ENCODE data around the gene TRABD2B. TPM values are rescaled to one million over a fixed set of nuclear protein-coding genes. Genes with fewer than 3 reads are reported as not detected.

The TRABD2B gene
- total RNA-seq, 3 donors from 2014 or later (not counting 1 experiment from before 2014, with no cell fraction given), result not detected

GRCh38 chr1:47818682-47819573, 178.3 kb downstream of the TRABD2B start:
- DNase-seq (no peak), ATAC-seq (no peak)
- no peaks in the 10 kb centered on the region for H3K36me3 ChIP-seq (ENCODE audit: control insufficient read depth, insufficient read depth, low read length)
- intact Hi-C loops (cut with micrococcal nuclease), result no loop called here
- H3K27me3 ChIP-seq (ENCODE audit: control insufficient read depth, insufficient read depth, low read length), result no peaks in the 10 kb centered on the region
- Mint-ChIP-seq H3K36me3 (no peaks in the 10 kb centered on the region), H3K4me1 (no peaks in the 10 kb centered on the region), H3K27ac (no peak overlapping the region), H3K9me3 (no peaks in the 10 kb centered on the region), H3K27me3 (ENCODE audit: low read depth in 2 of 2) (no peaks in the 10 kb centered on the region), H3K4me3 (no peak overlapping the region)
- no peak overlapping the region for H3K27ac ChIP-seq (ENCODE audit: low read length)
- TF ChIP-seq, protein P1, sequence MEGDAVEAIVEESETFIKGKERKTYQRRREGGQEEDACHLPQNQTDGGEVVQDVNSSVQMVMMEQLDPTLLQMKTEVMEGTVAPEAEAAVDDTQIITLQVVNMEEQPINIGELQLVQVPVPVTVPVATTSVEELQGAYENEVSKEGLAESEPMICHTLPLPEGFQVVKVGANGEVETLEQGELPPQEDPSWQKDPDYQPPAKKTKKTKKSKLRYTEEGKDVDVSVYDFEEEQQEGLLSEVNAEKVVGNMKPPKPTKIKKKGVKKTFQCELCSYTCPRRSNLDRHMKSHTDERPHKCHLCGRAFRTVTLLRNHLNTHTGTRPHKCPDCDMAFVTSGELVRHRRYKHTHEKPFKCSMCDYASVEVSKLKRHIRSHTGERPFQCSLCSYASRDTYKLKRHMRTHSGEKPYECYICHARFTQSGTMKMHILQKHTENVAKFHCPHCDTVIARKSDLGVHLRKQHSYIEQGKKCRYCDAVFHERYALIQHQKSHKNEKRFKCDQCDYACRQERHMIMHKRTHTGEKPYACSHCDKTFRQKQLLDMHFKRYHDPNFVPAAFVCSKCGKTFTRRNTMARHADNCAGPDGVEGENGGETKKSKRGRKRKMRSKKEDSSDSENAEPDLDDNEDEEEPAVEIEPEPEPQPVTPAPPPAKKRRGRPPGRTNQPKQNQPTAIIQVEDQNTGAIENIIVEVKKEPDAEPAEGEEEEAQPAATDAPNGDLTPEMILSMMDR (IDR thresholded peaks at IDR 0.05), result no peak
- H3K4me3 ChIP-seq (ENCODE audit: low read length), result no peak overlapping the region
- WGBS (ENCODE audit: insufficient coverage), result 91% methylated on average over 20 of the region's 20 CpGs
- H3K4me1 ChIP-seq (ENCODE audit: control insufficient read depth, insufficient read depth, low read length), result no peaks in the 10 kb centered on the region
- no peaks in the 10 kb centered on the region for H3K9me3 ChIP-seq (ENCODE audit: control insufficient read depth, insufficient read depth, low read length)

- H3K27ac ChIP-seq (ENCODE audit: low read length), result no peak overlapping the region
- TF ChIP-seq, protein P1 (IDR thresholded peaks at IDR 0.05), result no peak
- DNase-seq (no peak), ATAC-seq (no peak)
- Mint-ChIP-seq H3K27ac (no peak overlapping the region), H3K4me3 (no peak overlapping the region), H3K9me3 (no peaks in the 10 kb centered on the region), H3K4me1 (no peaks in the 10 kb centered on the region), H3K36me3 (no peaks in the 10 kb centered on the region), H3K27me3 (ENCODE audit: low read depth in 2 of 2) (no peaks in the 10 kb centered on the region)
- no peak overlapping the region for H3K4me3 ChIP-seq (ENCODE audit: low read length)
- H3K36me3 ChIP-seq (ENCODE audit: control insufficient read depth, insufficient read depth, low read length), result no peaks in the 10 kb centered on the region
- H3K4me1 ChIP-seq (ENCODE audit: control insufficient read depth, insufficient read depth, low read length), result no peaks in the 10 kb centered on the region
- intact Hi-C loops (cut with micrococcal nuclease), result no loop called here
- 92% methylated on average over 14 of the region's 15 CpGs for WGBS (ENCODE audit: insufficient coverage)
- H3K27me3 ChIP-seq (ENCODE audit: control insufficient read depth, insufficient read depth, low read length), result no peaks in the 10 kb centered on the region
- no peaks in the 10 kb centered on the region for H3K9me3 ChIP-seq (ENCODE audit: control insufficient read depth, insufficient read depth, low read length)
These were observed 179.3 kb downstream of the TRABD2B start for GRCh38 chr1:47817861-47818260.

- ATAC-seq (no peak), DNase-seq (no peak)
- no peak overlapping the region for H3K27ac ChIP-seq (ENCODE audit: low read length)
- Mint-ChIP-seq H3K27me3 (ENCODE audit: low read depth in 2 of 2) (no peaks in the 10 kb centered on the region), H3K36me3 (no peaks in the 10 kb centered on the region), H3K27ac (no peak overlapping the region), H3K4me1 (no peaks in the 10 kb centered on the region), H3K9me3 (no peaks in the 10 kb centered on the region), H3K4me3 (no peak overlapping the region)
- H3K9me3 ChIP-seq (ENCODE audit: control insufficient read depth, insufficient read depth, low read length), result no peaks in the 10 kb centered on the region
- no peaks in the 10 kb centered on the region for H3K27me3 ChIP-seq (ENCODE audit: control insufficient read depth, insufficient read depth, low read length)
- H3K4me3 ChIP-seq (ENCODE audit: low read length), result no peak overlapping the region
- TF ChIP-seq, protein P1 (IDR thresholded peaks at IDR 0.05), result no peak
- intact Hi-C loops (cut with micrococcal nuclease), result no loop called here
- no peaks in the 10 kb centered on the region for H3K36me3 ChIP-seq (ENCODE audit: control insufficient read depth, insufficient read depth, low read length)
- no peaks in the 10 kb centered on the region for H3K4me1 ChIP-seq (ENCODE audit: control insufficient read depth, insufficient read depth, low read length)
- WGBS (ENCODE audit: insufficient coverage), result 84% methylated on average over 5 of the region's 5 CpGs
These were observed 180.7 kb downstream of the TRABD2B start for GRCh38 chr1:47816325-47817071.

All from natural killer cell (primary cell).